ENCODE results near the gene SERPINH1.

SERPINH1 gene

DNA sequence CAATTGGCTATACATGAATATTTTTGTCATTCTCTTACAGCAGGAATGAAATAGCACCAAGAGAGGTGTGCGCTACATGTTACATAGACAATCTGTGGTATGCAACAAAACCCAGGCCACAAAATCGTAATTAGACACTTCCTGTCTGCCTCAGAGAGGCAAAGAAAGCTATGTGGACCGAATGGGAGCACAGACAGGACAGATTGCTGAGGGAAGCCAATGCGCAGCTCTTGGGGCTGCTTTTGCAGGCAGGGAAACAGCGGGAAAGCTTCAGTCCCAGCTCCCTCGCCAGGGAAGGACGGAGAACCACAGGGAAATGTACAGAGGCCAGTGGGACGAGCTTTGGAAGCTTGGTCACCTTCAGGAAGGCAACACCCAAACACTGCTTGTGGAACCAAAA lies 40.9 kb downstream of the SERPINH1 start:
- DNase-seq = no peak

DNA sequence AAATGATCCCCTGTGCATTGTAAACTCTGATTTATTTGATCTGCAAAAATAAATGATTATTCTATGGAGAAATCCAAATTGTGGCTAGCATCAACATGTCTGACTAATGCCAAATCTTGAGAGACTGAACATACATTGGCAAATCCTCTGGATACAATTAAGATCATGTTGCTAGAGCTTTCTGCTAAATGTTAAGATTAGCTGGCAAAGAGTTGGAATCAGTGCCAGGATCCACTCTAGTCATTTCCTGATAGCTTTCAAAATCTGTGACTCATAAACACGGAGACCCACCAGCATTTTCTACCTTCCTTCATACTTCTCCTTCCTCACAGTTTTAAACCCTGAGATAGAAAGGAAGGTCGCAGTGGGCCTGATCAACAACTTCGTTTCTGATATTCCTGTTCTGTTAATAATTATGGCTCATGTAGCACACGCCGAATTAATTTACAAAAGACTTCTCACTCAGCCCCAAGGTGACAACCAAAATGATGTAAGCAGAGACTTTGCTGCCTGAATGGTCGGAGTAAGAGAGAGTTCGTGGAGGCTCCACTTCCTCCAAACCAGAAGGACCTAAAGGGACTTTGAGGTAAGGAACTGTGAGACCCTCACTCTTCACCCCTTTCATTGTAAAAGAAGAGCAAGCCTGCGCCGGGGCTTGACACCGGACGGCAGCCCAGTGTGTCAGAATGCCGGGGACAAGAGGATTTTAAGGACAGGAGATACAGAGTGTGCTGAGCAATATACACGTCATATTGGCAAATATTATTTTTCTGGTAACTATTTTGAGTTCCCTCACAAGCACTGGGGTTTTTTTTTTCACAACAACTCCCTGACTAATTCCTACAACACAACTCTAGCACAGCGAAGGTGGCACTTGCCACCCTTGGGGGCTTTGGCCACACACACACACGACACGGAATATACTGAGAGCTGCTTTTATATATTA lies 42.0 kb downstream of the SERPINH1 start:
- DNase-seq = no peak

DNA sequence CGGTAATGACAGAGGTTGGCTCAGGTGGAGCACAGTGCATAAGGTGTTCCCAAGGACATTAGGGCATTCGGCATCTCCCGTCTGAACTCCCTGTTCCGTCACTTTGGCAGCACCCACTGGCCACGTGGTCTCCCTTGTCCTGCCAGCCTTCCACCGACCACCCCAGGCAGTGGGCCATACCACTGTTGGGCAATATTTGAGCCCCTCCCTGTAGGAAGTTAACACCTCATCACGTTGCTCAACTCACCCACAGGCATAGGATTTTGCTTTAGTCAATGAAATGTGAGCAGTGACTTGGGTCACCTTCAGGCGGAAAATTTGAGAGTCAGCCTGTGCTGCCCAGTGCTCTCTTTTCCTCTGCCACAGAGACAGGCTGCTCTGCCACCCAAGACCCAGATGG lies 44.0 kb downstream of the SERPINH1 start:
- DNase-seq = no peak

DNA sequence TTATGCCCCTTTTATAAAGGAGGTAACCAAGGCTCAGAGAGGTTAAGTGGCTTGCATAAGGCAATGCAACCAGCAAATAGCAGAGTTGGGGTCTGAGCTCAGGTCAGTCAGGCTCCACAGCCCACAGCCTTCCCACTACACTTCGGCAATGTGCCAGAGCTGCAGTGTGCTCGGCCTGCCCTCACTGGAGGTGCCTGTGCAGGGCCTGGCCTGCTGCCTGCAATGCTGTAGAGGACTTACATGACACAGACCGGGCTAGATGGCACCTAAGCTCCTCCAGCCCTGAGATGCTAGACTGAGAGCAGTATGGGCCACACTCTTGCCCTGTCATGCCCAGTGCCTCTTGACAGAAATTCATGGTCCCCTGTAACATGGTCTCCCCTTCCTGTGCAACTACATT lies 49.8 kb downstream of the SERPINH1 start:
- no peak for DNase-seq

DNA sequence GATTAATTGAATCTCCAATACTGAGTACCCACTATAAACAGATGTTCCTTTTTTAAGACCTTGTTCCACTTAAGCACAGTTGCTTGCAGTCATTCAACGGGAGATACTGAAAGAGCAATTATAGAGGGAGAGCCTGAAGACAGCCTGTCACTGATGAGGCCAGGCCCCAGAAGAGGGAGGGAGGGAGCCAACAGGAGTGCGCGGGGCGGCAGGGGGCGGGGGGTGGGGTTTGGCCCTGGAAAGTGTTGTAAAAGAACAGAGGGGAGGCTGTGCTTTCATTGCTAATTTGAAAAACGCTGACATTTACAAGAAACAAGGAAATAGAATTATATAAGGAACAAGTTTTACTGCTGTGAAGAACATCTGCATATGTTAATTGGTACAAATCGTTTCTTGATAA lies 53.7 kb downstream of the SERPINH1 start:
- DNase-seq = no peak

DNA sequence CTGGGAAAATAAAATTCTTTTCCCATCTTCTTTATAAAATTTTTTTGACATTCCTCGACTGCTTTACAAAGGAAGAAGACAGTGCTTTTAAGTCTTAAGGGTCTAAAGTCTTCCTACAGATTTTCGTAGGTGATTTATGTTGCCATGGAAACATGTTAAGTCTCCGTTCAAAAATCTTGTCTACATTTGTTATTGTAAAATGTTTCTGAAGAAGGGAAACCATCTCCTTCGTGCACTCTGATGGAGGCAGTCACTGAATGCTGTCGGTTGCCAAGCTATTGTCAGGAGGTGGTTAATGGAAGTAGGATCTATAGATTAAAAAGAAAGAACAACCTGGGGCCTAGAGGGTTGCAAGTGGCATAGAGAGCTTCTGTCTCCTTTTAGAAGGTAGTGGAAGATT lies 54.2 kb downstream of the SERPINH1 start:
- no peak for DNase-seq
